Astrocyte of the cerebellum (primary cell): ENCODE results near the gene PRKCE.

Experiments used
- DNase-seq: peaks from one replicate; pipeline ENCODE4 v3.0.0-alpha.2; 2011; ENCODE audit warnings: low read depth
- H3K4me3 ChIP-seq: 2 replicates; pipeline ENCODE4 v1.5.1; 2011; ENCODE audit warnings: mild to moderate bottlenecking, low read depth, low read length, moderate library complexity
- CTCF ChIP-seq: IDR thresholded peaks from 2 replicates; pipeline ENCODE4 v1.5.1; 2012; ENCODE audit warnings: low read length, low read depth, moderate library complexity, mild to moderate bottlenecking; ENCODE audit errors: missing control alignments
- in situ Hi-C: cut with HindIII; loops from 2 replicates; pipeline ENCODE4 v1.10.0; 2017; ENCODE audit warnings: low sequenced_read_pairs

PRKCE gene

GRCh38 chr2:45965871-45966498 lies 314.5 kb downstream of the PRKCE start:
- TF ChIP-seq CTCF, result no peak
- in situ Hi-C loops, result no loop called here
- no peak for DNase-seq
- H3K4me3 ChIP-seq, result no peak overlapping the region

GRCh38 chr2:45968946-45969584 lies 317.6 kb downstream of the PRKCE start:
- in situ Hi-C loops, result no loop called here
- no peak for TF ChIP-seq CTCF
- DNase-seq, result peak; percentile 33
- no peak overlapping the region for H3K4me3 ChIP-seq

- no peak overlapping the region for H3K4me3 ChIP-seq
- in situ Hi-C loops, result no loop called here
- no peak for DNase-seq
- no peak for TF ChIP-seq CTCF
Observed at GRCh38 chr2:45973426-45973825, 322.0 kb downstream of the PRKCE start.

- H3K4me3 ChIP-seq, result no peak overlapping the region
- DNase-seq, result no peak
- in situ Hi-C loops, result no loop called here
- no peak for TF ChIP-seq CTCF
Observed at GRCh38 chr2:45974056-45974455, 322.6 kb downstream of the PRKCE start.

- in situ Hi-C loops, result no loop called here
- H3K4me3 ChIP-seq, result no peak overlapping the region
- no peak for DNase-seq
- TF ChIP-seq CTCF, result no peak
Observed at GRCh38 chr2:45974762-45975408, 323.4 kb downstream of the PRKCE start.

- DNase-seq, result no peak
- TF ChIP-seq CTCF, result no peak
- in situ Hi-C loops, result no loop called here
- no peak overlapping the region for H3K4me3 ChIP-seq
Observed at GRCh38 chr2:45975752-45976517, 324.5 kb downstream of the PRKCE start.
